GM12878 (cell line): Measurements from ENCODE around the gene KIAA1671.

Experiments used
- CTCF ChIP-seq, 3 experiments: IDR thresholded peaks in 2 of 3; conservative IDR thresholded peaks in 1 of 3; 2 replicates each; pipeline ENCODE4 v1.5.1; 2011; ENCODE audit warnings: low read depth in 3 of 3, low read length in 3 of 3, mild to moderate bottlenecking in 3 of 3, control low read depth in 2 of 3, moderate library complexity in 2 of 3, inconsistent platforms in 1 of 3, mixed read lengths in 1 of 3; ENCODE audit not compliant: control insufficient read depth in 2 of 3, insufficient read depth in 1 of 3; ENCODE audit errors: extremely low read depth in 1 of 3
- EED ChIP-seq: sonication (generic); IDR thresholded peaks from 2 replicates; pipeline ENCODE4 v1.6.1; 2016; ENCODE audit warnings: antibody characterized with exemption, low read depth
- EP300 ChIP-seq, 2 experiments: fragments of 150-350 bp in 1 of 2; IDR thresholded peaks; 2 replicates each; pipeline ENCODE4 v1.6.1; 2011 to 2012; ENCODE audit warnings: low read depth in 2 of 2, low read length in 2 of 2, borderline replicate concordance in 1 of 2, improper control_type of control experiment in 1 of 2, inconsistent platforms in 1 of 2; ENCODE audit not compliant: control insufficient read depth in 1 of 2
- EZH2 ChIP-seq: IDR thresholded peaks from 2 replicates; pipeline ENCODE4 v1.6.1; 2012; ENCODE audit warnings: low read depth, mild to moderate bottlenecking, control low read depth, inconsistent platforms, low read length, borderline replicate concordance; ENCODE audit not compliant: control insufficient read depth
- PML ChIP-seq: IDR thresholded peaks from 2 replicates; pipeline ENCODE4 v1.6.1; 2012; ENCODE audit warnings: low read length, inconsistent platforms
- RAD51 ChIP-seq: fragments of 450-650 bp; IDR thresholded peaks from 2 replicates; pipeline ENCODE4 v1.6.1; 2016; ENCODE audit warnings: moderate library complexity, mild to moderate bottlenecking, inconsistent platforms
- SMC3 ChIP-seq: IDR thresholded peaks from 2 replicates; pipeline ENCODE4 v1.6.1; 2011; ENCODE audit warnings: low read length, improper control_type of control experiment, borderline replicate concordance
- TAF1 ChIP-seq: IDR thresholded peaks from 2 replicates; pipeline ENCODE4 v1.6.1; 2011; ENCODE audit warnings: mild to moderate bottlenecking, low read depth, low read length, borderline replicate concordance
- YY1 ChIP-seq: IDR thresholded peaks from 2 replicates; pipeline ENCODE4 v1.6.1; 2011; ENCODE audit warnings: low read depth, mild to moderate bottlenecking, low read length

GRCh38 chr22:25038239-25038638 is 85.7 kb downstream of the KIAA1671 start:
- TF ChIP-seq SMC3 (no peak), EED (no peak), CTCF (IDR thresholded peaks at IDR 0.05 in 2 of 3, conservative IDR thresholded peaks at IDR 0.05 in 1 of 3; ENCODE audit: control insufficient read depth in 2 of 3, extremely low read depth in 1 of 3, insufficient read depth in 1 of 3, low read depth in 3 of 3, low read length in 3 of 3) (no peak), EZH2 (no peak), YY1 (no peak), EP300 (IDR thresholded peaks at IDR 0.05; ENCODE audit: borderline replicate concordance in 1 of 2, control insufficient read depth in 1 of 2, low read depth in 2 of 2, low read length in 2 of 2) (no peak), TAF1 (no peak), RAD51 (no peak), PML (no peak)
